ENCODE results near the gene FAM184B. TPM values are rescaled to one million over a fixed set of nuclear protein-coding genes. Genes with fewer than 3 reads are reported as not detected.

The FAM184B gene
- total RNA-seq, 1 experiment from 2014 or later = 0.09 TPM

- Histone ChIP-seq H3K18ac (ENCODE audit: insufficient read length, low read depth, low read length) (no peak overlapping the region), H4K20me1 (ENCODE audit: control insufficient read depth, insufficient read depth, insufficient read length) (no peaks in the 10 kb centered on the region), H3K79me1 (ENCODE audit: insufficient read depth, low read depth, low read length, poor library complexity, severe bottlenecking) (no peaks in the 10 kb centered on the region), H3K9me3 (ENCODE audit: control insufficient read depth, low read depth, low read length) (no peaks in the 10 kb centered on the region), H2BK5ac (ENCODE audit: insufficient read length, low read length) (no peak overlapping the region), H3K9ac (ENCODE audit: extremely low read depth, insufficient read length, low read length) (no peak overlapping the region), H3K4me1 (ENCODE audit: insufficient read depth, low read length) (no peaks in the 10 kb centered on the region), H2AK5ac (ENCODE audit: insufficient read length, low read length) (no peak overlapping the region), H3K56ac (ENCODE audit: insufficient read length, low read depth, low read length) (no peak overlapping the region), H3K27ac (ENCODE audit: insufficient read length, low read depth, low read length) (no peak overlapping the region), H3K27me3 (ENCODE audit: insufficient read depth, low read length) (no peaks in the 10 kb centered on the region), H4K5ac (ENCODE audit: insufficient read length, low read depth, low read length) (no peak overlapping the region), H2BK12ac (ENCODE audit: insufficient read length, low read depth, low read length) (no peak overlapping the region), H3T11ph (ENCODE audit: low read length) (no peak overlapping the region), H3K4ac (ENCODE audit: low read depth, low read length) (no peak overlapping the region), H2BK120ac (ENCODE audit: low read depth, low read length, poor library complexity, severe bottlenecking) (no peak overlapping the region), H3K23me2 (ENCODE audit: insufficient read length, low read depth, low read length, poor library complexity, severe bottlenecking) (no peaks in the 10 kb centered on the region), H3K23ac (ENCODE audit: insufficient read length, low read depth, low read length) (no peak overlapping the region), H4K91ac (ENCODE audit: insufficient read length, low read depth, low read length) (no peak overlapping the region), H3K14ac (ENCODE audit: insufficient read depth, low read length) (no peak overlapping the region), H2BK20ac (ENCODE audit: low read depth, low read length, poor library complexity, severe bottlenecking) (no peak overlapping the region), H2AFZ (ENCODE audit: low read length) (no peak overlapping the region), H3K79me2 (ENCODE audit: insufficient read depth, low read length) (no peaks in the 10 kb centered on the region), H3K4me2 (ENCODE audit: insufficient read depth, insufficient read length, low read length) (no peak overlapping the region), H2BK15ac (ENCODE audit: low read depth, low read length) (no peak overlapping the region), H4K8ac (replicated peaks; ENCODE audit: insufficient read length, low read depth, low read length) (no peak overlapping the region)
- no CpG with 5 or more reads among the region's 5 CpGs for WGBS (ENCODE audit: extremely low coverage, insufficient read length, low lambda C conversion rate)
- no peaks in the 10 kb centered on the region; the same call in 1 of the 2 replicates for H3K27me3 Mint-ChIP-seq (ENCODE audit: low read depth)
- H3K4me3 Mint-ChIP-seq = no peak overlapping the region
- H3K27ac Mint-ChIP-seq = no peak overlapping the region
- no peaks in the 10 kb centered on the region; a peak in 1 of 7 replicates for H3K36me3 Mint-ChIP-seq (ENCODE audit: insufficient read depth in 1 of 3, low read depth in 3 of 3)
- no peaks in the 10 kb centered on the region for H3K4me1 Mint-ChIP-seq
- H3K9me3 Mint-ChIP-seq = peaks cover 0 to 7% of the 10 kb centered on the region in 2 experiments; a peak in 2 of 5 replicates
- DNase-seq = no peak
- no peak for TF ChIP-seq CTCF (conservative IDR thresholded peaks at IDR 0.05)
These were observed 78.8 kb downstream of the FAM184B start for GRCh38 chr4:17702641-17703040.
